Activated naive CD8-positive, alpha-beta T cell treated with anti-CD3 and anti-CD28 coated beads for 36 hours (primary cell): ENCODE data around the gene ZNF439. TPM values are rescaled to one million over a fixed set of nuclear protein-coding genes. Genes with fewer than 3 reads are reported as not detected.
"Not testable (repeated sequence)": the region's sequence is repeated elsewhere in the genome, so short reads cannot be mapped to it uniquely, and the experiment has no call there.

Experiments
- DNase-seq: peaks from one replicate; pipeline ENCODE4 v3.0.0; 2021
- H3K27ac Mint-ChIP-seq: one replicate; pipeline ENCODE4 v1.8.0; 2022; ENCODE audit warnings: mild to moderate bottlenecking, moderate library complexity, mixed read lengths
- H3K27me3 Mint-ChIP-seq: one replicate; pipeline ENCODE4 v1.8.0; 2022; ENCODE audit warnings: mild to moderate bottlenecking, mixed read lengths
- H3K36me3 Mint-ChIP-seq: one replicate; pipeline ENCODE4 v1.8.0; 2021; ENCODE audit warnings: mild to moderate bottlenecking, mixed read lengths
- H3K4me1 Mint-ChIP-seq: one replicate; pipeline ENCODE4 v1.8.0; 2021; ENCODE audit warnings: mixed read lengths
- H3K4me3 Mint-ChIP-seq: one replicate; pipeline ENCODE4 v1.8.0; 2022; ENCODE audit warnings: mild to moderate bottlenecking, moderate library complexity, mixed read lengths
- H3K9me3 Mint-ChIP-seq: one replicate; pipeline ENCODE4 v1.8.0; 2022; ENCODE audit warnings: mixed read lengths
- total RNA-seq, 2 experiments: library from RNA; stranded (reverse); gene quantifications; one replicate each; pipeline ENCODE4 v1.2.3, GENCODE V29; 2021

ZNF439 gene
- total RNA-seq, 2 experiments from 2014 or later: 6.0 to 6.4 TPM

DNA sequence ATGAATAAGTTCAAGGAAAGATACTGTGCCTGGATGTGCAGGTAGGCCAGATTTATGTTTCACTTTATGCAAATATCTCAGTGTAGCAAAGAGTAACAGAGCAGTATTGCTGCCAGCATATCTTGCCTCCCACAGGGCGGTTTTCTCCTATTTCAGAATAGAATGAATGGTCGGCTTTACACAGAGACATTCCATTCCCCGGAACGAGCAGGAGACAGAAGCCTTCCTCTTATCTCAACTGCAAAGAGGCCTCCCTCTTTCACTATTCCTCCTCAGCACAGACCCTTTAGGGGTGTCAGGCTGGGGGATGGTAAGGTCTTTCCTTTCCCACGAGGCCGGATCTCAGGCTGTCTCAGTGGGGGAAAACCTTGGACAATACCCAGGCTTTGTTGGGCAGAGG, 41.4 kb downstream of the ZNF439 start:
- not testable (repeated sequence) for H3K4me3 Mint-ChIP-seq, H3K27me3 Mint-ChIP-seq

DNA sequence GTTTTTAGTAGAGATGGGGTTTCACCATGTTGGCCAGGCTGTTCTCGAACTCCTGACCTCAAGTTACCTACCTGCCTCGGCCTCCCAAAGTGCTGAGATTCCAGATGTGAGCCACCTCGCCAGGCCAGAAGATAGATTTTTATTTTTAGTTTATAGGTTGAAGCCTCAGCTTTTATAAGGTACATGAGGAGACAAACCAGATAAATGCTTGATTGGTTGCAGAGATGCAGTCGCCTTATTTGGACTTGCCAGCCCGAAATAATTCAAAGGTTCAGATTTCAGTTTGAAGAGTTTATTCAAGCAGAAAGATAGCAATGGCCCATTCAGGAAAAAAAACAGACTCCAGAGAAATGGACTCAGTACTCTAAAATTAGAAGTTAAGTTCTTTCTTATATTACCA, 42.1 kb downstream of the ZNF439 start:
- H3K27me3 Mint-ChIP-seq: no peaks in the 10 kb centered on the region
- H3K9me3 Mint-ChIP-seq: peaks cover 6% of the 10 kb centered on the region
- peaks cover 23% of the 10 kb centered on the region for H3K4me1 Mint-ChIP-seq
- no peak overlapping the region for H3K4me3 Mint-ChIP-seq
- no peak for DNase-seq
- peaks cover 24% of the 10 kb centered on the region for H3K36me3 Mint-ChIP-seq
- no peak overlapping the region for H3K27ac Mint-ChIP-seq

More for the DNA sequence above, 41.4 kb downstream of the ZNF439 start:
- DNase-seq, H3K9me3 Mint-ChIP-seq, H3K27ac Mint-ChIP-seq: not testable (repeated sequence)
- Mint-ChIP-seq H3K4me1 (peaks cover 23% of the 10 kb centered on the region), H3K36me3 (peaks cover 17% of the 10 kb centered on the region)

DNA sequence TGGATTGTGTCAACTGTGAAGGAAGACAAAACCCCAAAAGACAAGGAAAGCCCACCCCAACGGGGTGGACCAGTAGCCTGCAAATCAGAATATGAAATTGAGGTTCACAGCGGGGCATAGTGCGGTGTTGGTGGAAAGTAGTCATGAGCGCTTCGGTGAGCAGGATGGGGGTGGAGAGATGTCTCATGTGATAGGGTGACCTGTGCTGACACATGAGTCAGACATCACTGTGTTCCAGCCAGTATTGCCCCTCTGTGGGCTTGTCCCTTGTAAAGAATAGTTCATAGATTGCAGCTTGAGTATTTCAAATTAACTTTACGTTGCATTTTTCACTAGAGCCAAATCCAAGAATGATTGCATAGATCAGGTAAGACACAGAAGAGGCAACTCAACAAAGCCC, 46.3 kb downstream of the ZNF439 start:
- H3K27me3 Mint-ChIP-seq: no peaks in the 10 kb centered on the region
- peaks cover 44% of the 10 kb centered on the region for H3K36me3 Mint-ChIP-seq
- H3K4me1 Mint-ChIP-seq: peaks cover 3% of the 10 kb centered on the region
- H3K27ac Mint-ChIP-seq: no peak overlapping the region
- H3K9me3 Mint-ChIP-seq: peaks cover 21% of the 10 kb centered on the region
- DNase-seq: no peak
- H3K4me3 Mint-ChIP-seq: no peak overlapping the region

DNA sequence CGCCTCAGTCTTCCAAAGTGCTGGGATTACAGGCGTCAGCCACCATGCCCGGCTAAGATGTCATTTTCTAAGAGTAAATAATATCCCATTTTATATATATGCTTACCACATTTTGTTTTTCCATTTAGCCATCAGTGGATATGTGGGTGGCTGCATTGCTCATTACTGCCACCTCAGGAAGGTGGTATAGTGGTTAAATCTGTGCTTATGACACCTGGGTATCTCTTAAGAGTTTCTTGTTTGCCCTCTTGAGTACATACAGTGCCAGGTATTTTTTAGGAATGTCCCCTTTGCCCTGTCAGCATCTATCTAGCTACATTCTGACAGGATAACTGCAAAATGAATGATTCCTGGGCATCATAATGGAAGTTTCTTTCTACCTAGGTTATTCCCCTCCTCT, 53.7 kb downstream of the ZNF439 start:
- Mint-ChIP-seq H3K27ac (no peak overlapping the region), H3K36me3 (peaks cover 80% of the 10 kb centered on the region), H3K4me1 (no peaks in the 10 kb centered on the region), H3K4me3 (no peak overlapping the region), H3K27me3 (no peaks in the 10 kb centered on the region), H3K9me3 (peaks cover 59% of the 10 kb centered on the region)
- no peak for DNase-seq

DNA sequence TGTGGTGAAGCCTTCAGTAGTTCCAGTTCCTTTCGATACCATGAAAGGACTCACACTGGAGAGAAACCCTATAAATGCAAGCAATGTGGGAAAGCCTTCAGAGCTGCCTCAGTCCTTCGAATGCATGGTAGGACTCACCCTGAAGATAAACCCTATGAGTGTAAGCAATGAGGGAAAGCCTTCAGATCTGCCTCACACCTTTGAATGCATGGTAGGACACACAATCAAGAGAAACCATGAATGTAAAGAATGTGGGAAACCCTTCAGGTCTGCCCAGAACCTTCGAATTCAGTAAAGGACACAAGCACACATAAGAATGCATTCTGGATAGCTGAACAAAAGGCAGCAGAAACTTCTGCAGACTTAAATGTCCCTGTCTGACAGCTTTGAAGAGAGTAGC, 57.4 kb downstream of the ZNF439 start:
- no peaks in the 10 kb centered on the region for H3K4me1 Mint-ChIP-seq
- H3K9me3 Mint-ChIP-seq: peaks cover 66% of the 10 kb centered on the region
- peaks cover 69% of the 10 kb centered on the region for H3K36me3 Mint-ChIP-seq
- H3K27ac Mint-ChIP-seq: no peak overlapping the region
- H3K4me3 Mint-ChIP-seq: no peak overlapping the region
- no peak for DNase-seq
- no peaks in the 10 kb centered on the region for H3K27me3 Mint-ChIP-seq

DNA sequence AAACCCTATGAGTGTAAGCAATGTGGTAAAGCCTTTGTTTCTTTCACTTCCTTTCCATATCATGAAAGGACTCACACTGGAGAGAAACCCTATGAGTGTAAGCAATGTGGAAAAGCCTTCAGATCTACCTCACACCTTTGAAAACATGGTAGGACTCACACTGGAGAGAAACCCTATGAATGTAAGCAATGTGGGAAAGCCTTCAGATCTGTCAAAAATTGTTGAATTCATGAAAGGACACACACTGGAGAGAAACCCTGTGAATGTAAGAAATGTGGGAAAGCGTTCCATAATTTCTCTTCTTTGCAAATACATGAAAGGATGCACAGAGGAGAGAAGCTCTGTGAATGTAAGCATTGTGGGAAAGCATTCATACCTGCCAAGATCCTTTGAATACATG, 63.4 kb downstream of the ZNF439 start:
- not testable (repeated sequence) for H3K4me3 Mint-ChIP-seq, H3K27me3 Mint-ChIP-seq, H3K27ac Mint-ChIP-seq, DNase-seq, H3K4me1 Mint-ChIP-seq
- peaks cover 51% of the 10 kb centered on the region for H3K9me3 Mint-ChIP-seq
- H3K36me3 Mint-ChIP-seq: peaks cover 30% of the 10 kb centered on the region

DNA sequence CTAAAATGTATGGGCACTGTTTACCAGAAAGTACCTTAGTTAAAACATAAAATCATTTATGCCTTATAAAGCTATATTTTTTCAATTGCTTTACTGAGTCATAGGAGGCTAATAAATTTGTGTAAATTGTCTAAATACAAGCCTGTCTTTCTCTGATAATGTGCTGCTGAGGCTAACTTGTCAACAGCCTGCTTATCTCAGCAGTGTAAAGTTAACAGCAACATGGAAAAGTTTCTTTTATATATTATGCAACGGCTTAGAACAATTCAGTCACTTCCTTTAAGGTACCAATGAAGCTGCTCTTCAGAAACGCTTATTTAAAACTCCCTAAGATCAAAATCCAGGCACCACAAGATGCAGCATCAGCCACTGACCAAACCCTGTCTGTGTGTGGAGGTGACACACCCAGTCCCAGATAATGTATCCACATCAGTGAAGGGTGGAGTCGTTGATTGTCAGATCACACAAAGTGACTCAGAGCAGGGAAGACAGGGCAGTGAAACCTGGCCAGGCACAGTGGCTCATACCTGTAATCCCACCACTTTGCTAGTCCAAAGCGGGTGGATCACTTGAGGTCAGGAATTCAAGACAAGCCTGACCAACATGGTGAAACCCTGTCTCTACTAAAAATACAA, 66.0 kb downstream of the ZNF439 start:
- H3K36me3 Mint-ChIP-seq: peaks cover 20% of the 10 kb centered on the region
- H3K4me1 Mint-ChIP-seq, H3K27ac Mint-ChIP-seq, H3K4me3 Mint-ChIP-seq, DNase-seq, H3K27me3 Mint-ChIP-seq: not testable (repeated sequence)
- peaks cover 31% of the 10 kb centered on the region for H3K9me3 Mint-ChIP-seq

Other genes starting within 250 kb of the ZNF439 start
- gene ZNF823, start 109.8 kb upstream of the ZNF439 start, total RNA-seq: 1 to 10 TPM; 2.2 to 3.6 TPM
- gene ZNF441, start 81.7 kb upstream of the ZNF439 start, total RNA-seq: 1 to 10 TPM; 4.0 to 4.1 TPM
- under 1 TPM; 0.56 to 0.87 TPM for gene ZNF491, start 50.2 kb upstream of the ZNF439 start, total RNA-seq
- 1 to 10 TPM; 6.3 to 8.3 TPM for gene ZNF440, start 34.5 kb upstream of the ZNF439 start, total RNA-seq
- gene ZNF69, start 39.1 kb downstream of the ZNF439 start, total RNA-seq: 1 to 10 TPM; 2.8 to 3.8 TPM
- gene ZNF700, start 76.4 kb downstream of the ZNF439 start, total RNA-seq: 10 to 100 TPM; 10.2 to 11.3 TPM
- under 1 TPM; 0.85 to 0.96 TPM for gene ZNF763, start 116.3 kb downstream of the ZNF439 start, total RNA-seq
- 1 to 10 TPM; 2.2 to 2.3 TPM for gene ZNF433, start 187.0 kb downstream of the ZNF439 start, total RNA-seq
- 1 to 10 TPM; 1.1 TPM for gene ZNF878, start 204.2 kb downstream of the ZNF439 start, total RNA-seq
- 1 to 10 TPM; 4.0 to 4.8 TPM for gene ZNF844, start 216.0 kb downstream of the ZNF439 start, total RNA-seq